ENCODE results near the gene GAREM1. TPM values are rescaled to one million over a fixed set of nuclear protein-coding genes. Genes with fewer than 3 reads are reported as not detected.

Gene GAREM1
- total RNA-seq, 1 donor from 2014 or later = 5.1 TPM

- Mint-ChIP-seq H3K4me3 (no peak overlapping the region), H3K4me1 (no peaks in the 10 kb centered on the region), H3K27ac (no peak overlapping the region), H3K27me3 (ENCODE audit: insufficient read depth, low read depth) (no peaks in the 10 kb centered on the region), H3K9me3 (no peaks in the 10 kb centered on the region), H3K36me3 (peaks cover under 1% of the 10 kb centered on the region)
- Histone ChIP-seq H3K9ac (no peak overlapping the region), H3K36me3 (no peaks in the 10 kb centered on the region), H3F3A (ENCODE audit: low read depth) (no peaks in the 10 kb centered on the region), H3K4me2 (no peak overlapping the region), H3K27ac (no peak overlapping the region), H3K4me1 (no peaks in the 10 kb centered on the region), H4K20me1 (ENCODE audit: low read depth) (no peaks in the 10 kb centered on the region), H3K79me2 (ENCODE audit: low read depth) (no peaks in the 10 kb centered on the region), H3K4me3 (no peak overlapping the region), H2AFZ (replicated peaks) (no peak overlapping the region), H3K27me3 (no peaks in the 10 kb centered on the region), H3K9me3 (ENCODE audit: low read depth) (no peaks in the 10 kb centered on the region)
- TF ChIP-seq EZH2 (IDR thresholded peaks at IDR 0.05) (no peak), CTCF (IDR thresholded peaks at IDR 0.05) (no peak), EZH2phosphoT487 (IDR thresholded peaks at IDR 0.05) (no peak)
- DNase-seq (ENCODE audit: low spot score) = no peak
Measured at GRCh38 chr18:32372047-32372380, 98.7 kb downstream of the GAREM1 start.

GRCh38 chr18:32371384-32371783 lies 99.3 kb downstream of the GAREM1 start:
- Histone ChIP-seq H3K27ac (no peak overlapping the region), H4K20me1 (ENCODE audit: low read depth) (no peaks in the 10 kb centered on the region), H3K36me3 (no peaks in the 10 kb centered on the region), H3F3A (ENCODE audit: low read depth) (no peaks in the 10 kb centered on the region), H3K4me2 (no peak overlapping the region), H3K27me3 (no peaks in the 10 kb centered on the region), H3K4me3 (no peak overlapping the region), H2AFZ (replicated peaks) (no peak overlapping the region), H3K9ac (no peak overlapping the region), H3K79me2 (ENCODE audit: low read depth) (no peaks in the 10 kb centered on the region), H3K4me1 (no peaks in the 10 kb centered on the region), H3K9me3 (ENCODE audit: low read depth) (no peaks in the 10 kb centered on the region)
- H3K9me3 Mint-ChIP-seq = no peaks in the 10 kb centered on the region
- no peak overlapping the region for H3K4me3 Mint-ChIP-seq
- no peak overlapping the region for H3K27ac Mint-ChIP-seq
- H3K36me3 Mint-ChIP-seq = no peaks in the 10 kb centered on the region
- no peaks in the 10 kb centered on the region for H3K27me3 Mint-ChIP-seq (ENCODE audit: insufficient read depth, low read depth)
- TF ChIP-seq EZH2 (IDR thresholded peaks at IDR 0.05) (no peak), CTCF (IDR thresholded peaks at IDR 0.05) (no peak), EZH2phosphoT487 (IDR thresholded peaks at IDR 0.05) (no peak)
- H3K4me1 Mint-ChIP-seq = peaks cover 4% of the 10 kb centered on the region
- no peak for DNase-seq (ENCODE audit: low spot score)

- H3K4me3 ChIP-seq = no peak overlapping the region
- no peaks in the 10 kb centered on the region for H3K36me3 ChIP-seq
- no peaks in the 10 kb centered on the region for H3K9me3 ChIP-seq (ENCODE audit: low read depth)
- no peaks in the 10 kb centered on the region for H3K4me1 ChIP-seq
- Mint-ChIP-seq H3K36me3 (no peaks in the 10 kb centered on the region), H3K4me3 (no peak overlapping the region), H3K9me3 (no peaks in the 10 kb centered on the region), H3K27me3 (ENCODE audit: insufficient read depth, low read depth) (no peaks in the 10 kb centered on the region), H3K27ac (no peak overlapping the region), H3K4me1 (peaks cover 4% of the 10 kb centered on the region)
- H3K79me2 ChIP-seq (ENCODE audit: low read depth) = no peaks in the 10 kb centered on the region
- H4K20me1 ChIP-seq (ENCODE audit: low read depth) = no peaks in the 10 kb centered on the region
- H2AFZ ChIP-seq (replicated peaks) = no peak overlapping the region
- H3K4me2 ChIP-seq = no peak overlapping the region
- H3K27ac ChIP-seq = no peak overlapping the region
- DNase-seq (ENCODE audit: low spot score) = no peak
- no peaks in the 10 kb centered on the region for H3F3A ChIP-seq (ENCODE audit: low read depth)
- H3K9ac ChIP-seq = no peak overlapping the region
- no peak for TF ChIP-seq CTCF (IDR thresholded peaks at IDR 0.05)
- TF ChIP-seq EZH2phosphoT487 (IDR thresholded peaks at IDR 0.05) = no peak
- TF ChIP-seq EZH2 (IDR thresholded peaks at IDR 0.05) = no peak
- no peaks in the 10 kb centered on the region for H3K27me3 ChIP-seq
Measured at GRCh38 chr18:32368991-32369390, 101.7 kb downstream of the GAREM1 start.

GRCh38 chr18:32368170-32368569 lies 102.5 kb downstream of the GAREM1 start:
- Mint-ChIP-seq H3K9me3 (no peaks in the 10 kb centered on the region), H3K4me3 (no peak overlapping the region), H3K27me3 (ENCODE audit: insufficient read depth, low read depth) (no peaks in the 10 kb centered on the region), H3K4me1 (peaks cover 4% of the 10 kb centered on the region), H3K36me3 (no peaks in the 10 kb centered on the region), H3K27ac (peak overlapping the region; percentile 31)
- DNase-seq (ENCODE audit: low spot score) = no peak
- Histone ChIP-seq H3K27me3 (no peaks in the 10 kb centered on the region), H3K79me2 (ENCODE audit: low read depth) (no peaks in the 10 kb centered on the region), H3F3A (ENCODE audit: low read depth) (no peaks in the 10 kb centered on the region), H3K9ac (no peak overlapping the region), H3K4me2 (no peak overlapping the region), H2AFZ (replicated peaks) (no peak overlapping the region), H3K27ac (no peak overlapping the region), H3K36me3 (no peaks in the 10 kb centered on the region), H3K4me3 (no peak overlapping the region), H4K20me1 (ENCODE audit: low read depth) (no peaks in the 10 kb centered on the region), H3K9me3 (ENCODE audit: low read depth) (no peaks in the 10 kb centered on the region), H3K4me1 (no peaks in the 10 kb centered on the region)
- no peak for TF ChIP-seq EZH2phosphoT487 (IDR thresholded peaks at IDR 0.05)
- no peak for TF ChIP-seq EZH2 (IDR thresholded peaks at IDR 0.05)
- no peak for TF ChIP-seq CTCF (IDR thresholded peaks at IDR 0.05)

All from neural progenitor cell (in vitro differentiated cells).